ENCODE results near the gene CYTH4. TPM values are rescaled to one million over a fixed set of nuclear protein-coding genes. Genes with fewer than 3 reads are reported as not detected.
"Not testable (repeated sequence)": the region's sequence is repeated elsewhere in the genome, so short reads cannot be mapped to it uniquely, and the experiment has no call there.

The CYTH4 gene
- total and polyA plus RNA-seq, 2 of the 13 experiments (the other 11 are each of a cell fraction or from before 2014, with no cell fraction given) = not detected

GRCh38 chr22:37248251-37248650 lies 34.1 kb upstream of the CYTH4 start (continued):
- TF ChIP-seq PRDM10 (CRISPR knock-in tag; IDR thresholded peaks at IDR 0.05; ENCODE audit: low read depth) (no peak), NPAS2 (CRISPR knock-in tag; IDR thresholded peaks at IDR 0.05; ENCODE audit: borderline replicate concordance) (no peak), SOX6 (IDR thresholded peaks at IDR 0.05) (no peak), SOX6 (CRISPR knock-in tag; IDR thresholded peaks at IDR 0.05) (no peak), SMARCC2 (IDR thresholded peaks at IDR 0.05) (no peak), ZSCAN9 (CRISPR knock-in tag; IDR thresholded peaks at IDR 0.05; ENCODE audit: borderline replicate concordance) (no peak), ATAD3A (CRISPR knock-in tag; IDR thresholded peaks at IDR 0.05) (no peak), TOE1 (CRISPR knock-in tag; IDR thresholded peaks at IDR 0.05) (no peak), EP300 (IDR thresholded peaks at IDR 0.05; ENCODE audit: low read depth in 2 of 2, low read length in 2 of 2) (no peak), EP300 (CRISPR knock-in tag; IDR thresholded peaks at IDR 0.05; ENCODE audit: borderline replicate concordance) (no peak)

GRCh38 chr22:37249986-37250385 lies 32.3 kb upstream of the CYTH4 start:
- Histone ChIP-seq H3K4me3 (replicated peaks in 1 of 3; ENCODE audit: insufficient read depth in 1 of 3, low read depth in 2 of 3, low read length in 3 of 3) (no peak overlapping the region), H3K9ac (ENCODE audit: insufficient read depth, low read depth, low read length) (no peak overlapping the region), H3K4me1 (ENCODE audit: insufficient read depth, low read length) (no peaks in the 10 kb centered on the region), H3K27ac (ENCODE audit: extremely low read length, insufficient read depth, low read length) (no peak overlapping the region), H3K4me2 (ENCODE audit: low read depth, low read length) (no peak overlapping the region), H3K9me3 (ENCODE audit: low read length) (no peaks in the 10 kb centered on the region), H4K20me1 (ENCODE audit: insufficient read depth, low read length) (no peaks in the 10 kb centered on the region), H2AFZ (ENCODE audit: low read length) (no peak overlapping the region), H3K36me3 (replicated peaks in 1 of 2; ENCODE audit: control insufficient read depth in 1 of 2, insufficient read depth in 2 of 2, low read length in 2 of 2) (no peaks in the 10 kb centered on the region), H3K79me2 (ENCODE audit: insufficient read depth, low read length) (no peaks in the 10 kb centered on the region), H3K27me3 (ENCODE audit: control insufficient read depth in 1 of 2, insufficient read depth in 2 of 2, low read length in 2 of 2) (peaks cover 0 to 11% of the 10 kb centered on the region in 2 experiments; a peak in 2 of 5 replicates)
- in situ Hi-C loops (cut with HindIII; ENCODE audit: extremely low pct_ligation_motif_present, low pct_unique_long_range_greater_than_20kb) (no loop called here), intact Hi-C loops (cut with micrococcal nuclease; ENCODE audit: unreplicated experiment) (no loop called here)
- ChIA-PET CTCF (ENCODE audit: low intra/inter-chr PET ratio, low total read pairs) (no interaction called here), POLR2A (no interaction called here)
- ATAC-seq = no peak
- no TSS peak for BruUV-seq (replicated peaks)
- DNase-seq (ENCODE audit: low spot score) = no peak
- no peak for FAIRE-seq
- TF ChIP-seq ZNF17 (CRISPR knock-in tag; IDR thresholded peaks at IDR 0.05) (no peak), PLRG1 (conservative IDR thresholded peaks at IDR 0.05) (no peak), RCOR2 (CRISPR knock-in tag; IDR thresholded peaks at IDR 0.05) (no peak), ZNF546 (CRISPR knock-in tag; conservative IDR thresholded peaks at IDR 0.05) (no peak), ZNF264 (CRISPR knock-in tag; IDR thresholded peaks at IDR 0.05) (no peak), ZNF747 (CRISPR knock-in tag; IDR thresholded peaks at IDR 0.05; ENCODE audit: borderline replicate concordance) (no peak), KDM3A (CRISPR knock-in tag; IDR thresholded peaks at IDR 0.05; ENCODE audit: low read depth) (no peak)
- WGBS (ENCODE audit: low lambda C conversion rate) = 49% methylated on average over 12 of the region's 12 CpGs

GRCh38 chr22:37251836-37252235 lies 30.5 kb upstream of the CYTH4 start:
- DNase-seq (ENCODE audit: low spot score); POLR2A ChIA-PET; FAIRE-seq: not testable (repeated sequence)

More at GRCh38 chr22:37251836-37252235, 30.5 kb upstream of the CYTH4 start:
- BruUV-seq (replicated peaks); H4K20me1 ChIP-seq (ENCODE audit: insufficient read depth, low read length); H3K9me3 ChIP-seq (ENCODE audit: low read length); H3K4me3 ChIP-seq (replicated peaks in 1 of 3; ENCODE audit: insufficient read depth in 1 of 3, low read depth in 2 of 3, low read length in 3 of 3); H3K27ac ChIP-seq (ENCODE audit: extremely low read length, insufficient read depth, low read length); H3K9ac ChIP-seq (ENCODE audit: insufficient read depth, low read depth, low read length); intact Hi-C loops (cut with micrococcal nuclease; ENCODE audit: unreplicated experiment); H3K4me2 ChIP-seq (ENCODE audit: low read depth, low read length); H3K4me1 ChIP-seq (ENCODE audit: insufficient read depth, low read length); H3K79me2 ChIP-seq (ENCODE audit: insufficient read depth, low read length); CTCF ChIA-PET (ENCODE audit: low intra/inter-chr PET ratio, low total read pairs); H2AFZ ChIP-seq (ENCODE audit: low read length); ATAC-seq; H3K36me3 ChIP-seq (replicated peaks in 1 of 2; ENCODE audit: control insufficient read depth in 1 of 2, insufficient read depth in 2 of 2, low read length in 2 of 2); in situ Hi-C loops (cut with HindIII; ENCODE audit: extremely low pct_ligation_motif_present, low pct_unique_long_range_greater_than_20kb): not testable (repeated sequence)
- 23% methylated on average over 8 of the region's 8 CpGs for WGBS (ENCODE audit: low lambda C conversion rate)
- peaks cover 0 to 11% of the 10 kb centered on the region in 2 experiments; a peak in 3 of 5 replicates for H3K27me3 ChIP-seq (ENCODE audit: control insufficient read depth in 1 of 2, insufficient read depth in 2 of 2, low read length in 2 of 2)
